HG02763 (cell line): Measurements from ENCODE around the gene PHRF1.

Source experiments
- ATAC-seq: cut with Tn5 transposase; IDR thresholded peaks from one replicate; pipeline ENCODE4 v1.9.1; 2021; ENCODE audit warnings: mild to moderate bottlenecking, moderate library complexity; ENCODE audit not compliant: unreplicated experiment

The PHRF1 gene

GRCh38 chr11:593347-593746 is 17.1 kb downstream of the PHRF1 start:
- no peak for ATAC-seq

GRCh38 chr11:595400-595799 is 19.1 kb downstream of the PHRF1 start:
- ATAC-seq, result no peak

GRCh38 chr11:596374-596773 is 20.1 kb downstream of the PHRF1 start:
- ATAC-seq, result no peak

- ATAC-seq, result no peak
Measured at GRCh38 chr11:597166-597725, 21.0 kb downstream of the PHRF1 start.

- no peak for ATAC-seq
Measured at GRCh38 chr11:598005-598680, 21.9 kb downstream of the PHRF1 start.

- no peak for ATAC-seq
Measured at GRCh38 chr11:601573-602245, 25.4 kb downstream of the PHRF1 start.

- no peak for ATAC-seq
Measured at GRCh38 chr11:603154-603553, 26.9 kb downstream of the PHRF1 start.

GRCh38 chr11:605286-606129 is 29.2 kb downstream of the PHRF1 start:
- ATAC-seq, result no peak

- ATAC-seq, result no peak
Measured at GRCh38 chr11:606245-606644, 30.0 kb downstream of the PHRF1 start.

- ATAC-seq, result no peak
Measured at GRCh38 chr11:607020-607780, 30.9 kb downstream of the PHRF1 start.

GRCh38 chr11:607971-608659 is 31.8 kb downstream of the PHRF1 start:
- ATAC-seq, result no peak

GRCh38 chr11:608791-609251 is 32.6 kb downstream of the PHRF1 start:
- no peak for ATAC-seq

GRCh38 chr11:609341-609811 is 33.1 kb downstream of the PHRF1 start:
- ATAC-seq, result no peak

- ATAC-seq, result no peak
Measured at GRCh38 chr11:610146-610801, 34.0 kb downstream of the PHRF1 start.

GRCh38 chr11:611001-611996 is 35.0 kb downstream of the PHRF1 start:
- ATAC-seq, result no peak

- ATAC-seq, result no peak
Measured at GRCh38 chr11:612201-612960, 36.1 kb downstream of the PHRF1 start.

GRCh38 chr11:612961-613300 is 36.7 kb downstream of the PHRF1 start:
- no peak for ATAC-seq
